Activated naive CD8-positive, alpha-beta T cell treated with anti-CD3 and anti-CD28 coated beads, Interleukin-2, amount 50 U/mL, for 16 hours (primary cell): Measurements from ENCODE around the gene SH2D3C.

Experiments used
- DNase-seq: peaks from one replicate; pipeline ENCODE4 v3.0.0-alpha.2; 2020; ENCODE audit warnings: low read depth, low spot score

SH2D3C gene

GRCh38 chr9:127809002-127809539, 30.6 kb upstream of the SH2D3C start:
- DNase-seq, result no peak

- DNase-seq, result no peak
Observed at GRCh38 chr9:127808347-127809001, 30.0 kb upstream of the SH2D3C start.

GRCh38 chr9:127806871-127807270, 28.4 kb upstream of the SH2D3C start:
- no peak for DNase-seq

GRCh38 chr9:127805620-127806019, 27.2 kb upstream of the SH2D3C start:
- DNase-seq, result no peak

- DNase-seq, result no peak
Observed at GRCh38 chr9:127803507-127804352, 25.3 kb upstream of the SH2D3C start.

GRCh38 chr9:127802576-127803443, 24.3 kb upstream of the SH2D3C start, which contains the start of gene FPGS:
FPGS (plus strand) TSS chr9:127802882; CDS start chr9:127802925, 43 bp downstream.
- peak; percentile 63 for DNase-seq

- no peak for DNase-seq
Observed at GRCh38 chr9:127801955-127802575, 23.6 kb upstream of the SH2D3C start.

- DNase-seq, result no peak
Observed at GRCh38 chr9:127796852-127797370, 18.4 kb upstream of the SH2D3C start.

GRCh38 chr9:127796225-127796813, 17.9 kb upstream of the SH2D3C start:
- no peak for DNase-seq

GRCh38 chr9:127794001-127794791, 15.7 kb upstream of the SH2D3C start:
- no peak for DNase-seq

- no peak for DNase-seq
Observed at GRCh38 chr9:127793093-127793708, 14.7 kb upstream of the SH2D3C start.

- no peak for DNase-seq
Observed at GRCh38 chr9:127792417-127793031, 14.1 kb upstream of the SH2D3C start.

GRCh38 chr9:127791085-127791484, 12.6 kb upstream of the SH2D3C start:
- DNase-seq, result no peak

- no peak for DNase-seq
Observed at GRCh38 chr9:127790094-127790855, 11.8 kb upstream of the SH2D3C start.

- no peak for DNase-seq
Observed at GRCh38 chr9:127789179-127789578, 10.7 kb upstream of the SH2D3C start.

- peak; percentile 35 for DNase-seq
Observed at GRCh38 chr9:127788337-127789011, 10.0 kb upstream of the SH2D3C start.

- no peak for DNase-seq
Observed at GRCh38 chr9:127786773-127787104, 8.3 kb upstream of the SH2D3C start.
